GM12864 (cell line): Measurements from ENCODE around the gene MYBL2.

Source experiments
- DNase-seq: peaks from one replicate; pipeline ENCODE4 v3.0.0-alpha.2; 2011; ENCODE audit warnings: low read depth
- H3K4me3 ChIP-seq: 2 replicates; pipeline ENCODE4 v1.5.1; 2011; ENCODE audit warnings: mild to moderate bottlenecking, low read depth, low read length, control low read depth
- TF ChIP-seq, protein P1 (sequence below): IDR thresholded peaks from 2 replicates; pipeline ENCODE4 v1.5.1; 2011; ENCODE audit warnings: low read depth, mild to moderate bottlenecking, moderate library complexity, low read length, control low read depth, inconsistent platforms; ENCODE audit errors: missing control alignments

Gene MYBL2

DNA sequence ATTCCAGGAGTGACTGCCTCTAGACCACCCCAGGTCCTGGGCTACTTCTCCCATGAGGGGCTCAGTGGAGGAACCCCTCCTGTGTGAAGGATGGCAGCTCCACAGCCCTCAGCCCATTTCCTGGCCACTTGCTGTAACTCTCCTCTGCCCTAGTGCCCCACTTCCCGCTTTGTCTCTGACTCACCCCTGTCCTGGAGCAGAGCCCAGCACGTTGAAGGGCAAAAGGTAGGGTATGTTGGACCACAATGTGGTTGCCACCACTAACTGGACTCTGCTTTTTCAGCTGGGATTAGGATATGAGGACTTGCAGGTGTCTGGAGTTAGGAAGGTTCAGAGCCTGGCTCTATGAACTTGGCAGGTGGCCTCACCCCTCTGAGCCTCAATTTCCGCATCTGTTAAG, 2.4 kb downstream of the MYBL2 start:
- TF ChIP-seq, protein P1, sequence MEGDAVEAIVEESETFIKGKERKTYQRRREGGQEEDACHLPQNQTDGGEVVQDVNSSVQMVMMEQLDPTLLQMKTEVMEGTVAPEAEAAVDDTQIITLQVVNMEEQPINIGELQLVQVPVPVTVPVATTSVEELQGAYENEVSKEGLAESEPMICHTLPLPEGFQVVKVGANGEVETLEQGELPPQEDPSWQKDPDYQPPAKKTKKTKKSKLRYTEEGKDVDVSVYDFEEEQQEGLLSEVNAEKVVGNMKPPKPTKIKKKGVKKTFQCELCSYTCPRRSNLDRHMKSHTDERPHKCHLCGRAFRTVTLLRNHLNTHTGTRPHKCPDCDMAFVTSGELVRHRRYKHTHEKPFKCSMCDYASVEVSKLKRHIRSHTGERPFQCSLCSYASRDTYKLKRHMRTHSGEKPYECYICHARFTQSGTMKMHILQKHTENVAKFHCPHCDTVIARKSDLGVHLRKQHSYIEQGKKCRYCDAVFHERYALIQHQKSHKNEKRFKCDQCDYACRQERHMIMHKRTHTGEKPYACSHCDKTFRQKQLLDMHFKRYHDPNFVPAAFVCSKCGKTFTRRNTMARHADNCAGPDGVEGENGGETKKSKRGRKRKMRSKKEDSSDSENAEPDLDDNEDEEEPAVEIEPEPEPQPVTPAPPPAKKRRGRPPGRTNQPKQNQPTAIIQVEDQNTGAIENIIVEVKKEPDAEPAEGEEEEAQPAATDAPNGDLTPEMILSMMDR = no peak
- H3K4me3 ChIP-seq = no peak overlapping the region
- DNase-seq = no peak

DNA sequence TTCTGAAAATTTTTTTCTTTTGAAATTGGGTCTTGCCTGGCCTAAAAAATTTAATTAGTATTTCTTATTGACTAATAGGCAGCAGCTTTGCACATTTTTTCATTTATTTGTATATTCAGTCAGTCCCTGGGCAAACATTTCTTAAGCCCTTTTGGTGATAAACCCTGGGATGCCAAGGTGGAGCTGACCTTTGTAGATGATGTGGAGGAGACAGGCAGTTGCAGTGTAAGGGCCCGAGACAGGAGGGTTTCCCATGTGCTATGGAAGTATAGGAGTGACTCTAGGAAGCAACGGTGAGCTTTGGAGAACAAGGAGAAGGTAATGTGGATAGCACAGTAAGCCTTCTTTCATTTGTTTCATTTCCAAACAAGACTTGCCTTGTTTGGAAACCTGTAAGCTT, 3.5 kb downstream of the MYBL2 start:
- H3K4me3 ChIP-seq = no peak overlapping the region
- TF ChIP-seq, protein P1 = no peak
- no peak for DNase-seq

DNA sequence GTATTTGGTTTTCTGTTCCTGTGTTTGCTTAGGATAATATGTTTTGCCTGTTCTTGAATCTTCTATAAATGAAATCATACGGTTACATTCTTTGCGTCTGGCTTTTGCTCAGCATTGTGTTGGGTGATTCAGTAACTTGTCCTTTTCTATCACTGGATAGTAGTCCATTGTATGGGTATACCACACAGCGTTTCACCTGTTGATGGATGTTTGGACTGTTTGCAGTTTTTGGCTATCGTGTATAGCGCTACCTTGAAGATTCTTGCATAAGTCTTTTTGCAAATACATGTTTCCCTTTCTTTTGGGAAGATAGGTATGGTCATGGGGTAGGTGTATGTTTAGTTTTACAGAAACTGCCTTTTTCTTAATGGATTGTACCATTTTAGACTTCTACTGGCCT, 9.5 kb downstream of the MYBL2 start:
- TF ChIP-seq, protein P1 = no peak
- no peak for DNase-seq
- no peak overlapping the region for H3K4me3 ChIP-seq

DNA sequence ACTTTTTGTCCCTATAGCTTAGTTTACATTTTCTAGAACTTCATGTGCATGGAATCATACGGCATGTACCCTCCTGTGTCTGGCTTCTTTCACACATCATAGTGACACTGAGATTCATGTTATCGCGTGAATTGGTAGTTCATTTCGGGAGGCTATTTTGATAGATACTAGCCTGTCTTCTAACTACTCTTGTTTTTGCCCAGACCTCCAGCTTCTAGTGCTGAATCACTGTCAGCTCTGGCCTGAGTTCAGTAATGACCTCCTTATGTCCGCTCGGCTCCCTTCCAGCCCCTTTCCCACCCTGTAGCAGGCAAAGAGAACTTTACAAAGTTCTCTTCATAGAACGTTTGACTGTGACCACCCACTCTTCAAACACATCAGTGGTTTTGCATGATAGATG, 14.1 kb downstream of the MYBL2 start:
- TF ChIP-seq, protein P1 = no peak
- H3K4me3 ChIP-seq = peak overlapping the region; percentile 43
- no peak for DNase-seq

DNA sequence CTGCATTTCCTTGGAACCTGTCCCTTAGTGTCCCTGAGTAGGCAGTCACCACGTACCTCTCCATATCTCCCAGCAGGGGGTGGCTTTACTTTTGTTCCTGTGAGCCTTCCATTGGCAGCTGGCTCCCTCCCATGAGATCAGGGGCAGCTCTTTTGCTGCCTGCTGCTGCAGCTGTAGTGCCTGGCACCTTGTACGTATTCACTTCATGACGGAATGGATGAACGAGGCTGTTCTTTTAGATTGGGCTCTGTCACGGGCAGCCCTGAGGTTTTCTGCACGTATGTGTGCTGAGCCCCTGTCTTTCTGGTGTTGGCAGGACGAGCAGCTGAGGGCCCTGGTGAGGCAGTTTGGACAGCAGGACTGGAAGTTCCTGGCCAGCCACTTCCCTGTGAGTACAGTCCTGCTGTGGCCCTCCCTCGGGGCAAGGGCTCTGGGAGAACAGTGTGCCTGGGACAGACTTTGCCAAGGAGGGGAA, 14.6 kb downstream of the MYBL2 start:
- DNase-seq = no peak
- peak overlapping the region; percentile 43 for H3K4me3 ChIP-seq
- TF ChIP-seq, protein P1 = peak; percentile 47

DNA sequence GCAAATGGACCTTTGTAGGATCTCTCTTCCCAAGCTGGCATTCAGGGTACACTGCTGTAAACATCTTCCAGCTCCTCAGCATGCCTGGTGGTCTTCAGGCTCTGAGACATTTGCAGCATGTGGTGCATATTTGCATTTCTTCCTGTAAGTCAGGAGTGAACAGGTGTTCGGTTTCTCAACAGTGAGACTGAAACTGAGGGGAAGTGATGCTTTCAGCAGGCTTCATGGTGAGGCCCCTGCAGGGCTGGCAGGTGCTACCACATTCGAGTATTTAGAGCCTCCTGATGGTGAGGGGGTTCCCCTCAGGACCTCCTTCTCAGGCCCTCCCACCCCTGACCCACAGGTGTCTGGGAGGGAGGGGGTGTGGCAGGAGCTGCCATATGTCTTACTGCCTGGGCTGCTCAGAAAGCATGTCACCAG, 15.1 kb downstream of the MYBL2 start:
- H3K4me3 ChIP-seq = peak overlapping the region; percentile 43

DNA sequence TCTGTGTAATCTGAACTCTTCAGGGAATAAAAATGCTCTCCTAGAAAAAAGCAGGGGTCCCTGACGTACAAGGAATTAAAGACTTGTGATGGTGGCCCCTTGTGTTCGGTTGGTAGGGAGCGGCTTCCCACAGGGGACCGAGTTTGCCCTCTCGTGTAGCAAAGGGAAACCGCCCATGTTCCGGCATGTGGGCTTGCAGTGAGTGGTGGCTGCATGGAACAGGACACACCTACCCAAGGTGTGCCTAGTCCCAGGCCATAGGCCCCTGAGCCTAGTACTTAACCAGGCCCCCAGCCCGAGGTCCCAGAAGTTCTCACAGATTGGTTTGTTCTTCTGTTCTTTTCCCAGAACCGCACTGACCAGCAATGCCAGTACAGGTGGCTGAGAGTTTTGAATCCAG, 15.5 kb downstream of the MYBL2 start:
- H3K4me3 ChIP-seq = no peak overlapping the region; the same call in 1 of the 2 replicates
- DNase-seq = peak; percentile 59
- TF ChIP-seq, protein P1 = no peak

More for the DNA sequence above, 15.1 kb downstream of the MYBL2 start:
- TF ChIP-seq, protein P1 = no peak
- DNase-seq = peak; percentile 98
